ENCODE measurements around the gene UBP1. TPM values are rescaled to one million over a fixed set of nuclear protein-coding genes. Genes with fewer than 3 reads are reported as not detected.
"Not testable (repeated sequence)": the region's sequence is repeated elsewhere in the genome, so short reads cannot be mapped to it uniquely, and the experiment has no call there.

UBP1 gene
- total RNA-seq, 2 donors from 2014 or later = 69.0 to 92.2 TPM

DNA sequence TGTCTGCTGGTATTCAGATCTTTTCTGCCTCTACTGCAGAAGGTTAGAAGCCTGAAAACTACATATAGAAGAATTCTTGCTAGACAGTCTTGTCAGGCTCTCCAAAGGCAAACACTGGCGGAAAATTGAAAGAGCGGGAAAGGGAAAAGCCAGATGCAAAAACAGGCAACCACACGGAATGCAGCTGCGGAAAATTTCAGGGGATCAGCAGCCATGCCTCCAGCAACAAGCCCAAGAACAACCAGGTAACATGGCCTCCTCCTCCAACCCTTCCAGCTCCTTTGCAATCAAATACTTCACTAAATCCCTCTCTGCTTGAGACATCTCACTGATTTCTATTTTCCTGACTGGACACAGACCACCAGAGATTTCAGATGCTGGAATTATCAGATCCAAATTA, 9.6 kb downstream of the UBP1 start:
- H3K4me3 ChIP-seq = no peak overlapping the region
- no peak for TF ChIP-seq CTCF (IDR thresholded peaks at IDR 0.05)
- H3K36me3 ChIP-seq = no peaks in the 10 kb centered on the region
- H3K27ac ChIP-seq = no peak overlapping the region
- DNase-seq (ENCODE audit: low spot score) (no peak), ATAC-seq (ENCODE audit: insufficient number of reproducible peaks, low FRiP score, low read depth) (no peak)
- no peaks in the 10 kb centered on the region for H3K9me3 ChIP-seq
- H3K4me1 ChIP-seq (ENCODE audit: control insufficient read depth in 1 of 2, low read depth in 2 of 2) = peaks cover 36 to 66% of the 10 kb centered on the region in 2 donors
- H3K27me3 ChIP-seq (replicated peaks; ENCODE audit: insufficient read depth) = no peaks in the 10 kb centered on the region

- H3K9me3 ChIP-seq = no peaks in the 10 kb centered on the region
- DNase-seq (ENCODE audit: low spot score) = no peak
- TF ChIP-seq CTCF (IDR thresholded peaks at IDR 0.05) = no peak
- H3K36me3 ChIP-seq = no peaks in the 10 kb centered on the region
- H3K27ac ChIP-seq = no peak overlapping the region
- no peak overlapping the region for H3K4me3 ChIP-seq
- H3K4me1 ChIP-seq (ENCODE audit: control insufficient read depth in 1 of 2, low read depth in 2 of 2) = peaks cover 37 to 66% of the 10 kb centered on the region in 2 donors
- ATAC-seq (ENCODE audit: insufficient number of reproducible peaks, low FRiP score, low read depth) = no peak
- no peaks in the 10 kb centered on the region for H3K27me3 ChIP-seq (replicated peaks; ENCODE audit: insufficient read depth)
Measured at GRCh38 chr3:33430061-33430460, 10.1 kb downstream of the UBP1 start.

- H3K27me3 ChIP-seq (replicated peaks; ENCODE audit: insufficient read depth); H3K4me3 ChIP-seq; ATAC-seq (ENCODE audit: insufficient number of reproducible peaks, low FRiP score, low read depth); DNase-seq (ENCODE audit: low spot score); H3K36me3 ChIP-seq; H3K9me3 ChIP-seq; H3K27ac ChIP-seq: not testable (repeated sequence)
- peaks cover 39 to 64% of the 10 kb centered on the region in 2 donors for H3K4me1 ChIP-seq (ENCODE audit: control insufficient read depth in 1 of 2, low read depth in 2 of 2)
Measured at GRCh38 chr3:33429306-33429705, 10.9 kb downstream of the UBP1 start.

DNA sequence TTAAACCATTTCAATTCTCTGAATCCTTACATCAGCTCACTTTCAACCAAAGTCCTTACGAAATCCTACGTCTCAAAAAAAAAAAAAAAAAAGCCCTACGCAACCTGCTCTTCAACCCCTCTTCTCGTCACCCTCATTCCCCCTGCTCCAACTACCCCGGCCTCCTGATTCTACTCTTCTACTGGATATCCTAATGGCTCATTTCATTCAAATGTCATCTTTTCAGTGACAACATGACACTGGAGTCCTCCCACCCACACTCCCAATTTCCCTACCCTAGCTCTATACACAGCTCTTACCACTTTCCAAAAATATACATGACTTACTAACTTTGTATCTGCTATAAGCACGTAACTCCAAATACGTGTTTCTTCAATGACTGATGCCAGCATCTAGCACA, 11.5 kb downstream of the UBP1 start:
- Histone ChIP-seq H3K27ac (no peak overlapping the region), H3K4me3 (no peak overlapping the region), H3K27me3 (replicated peaks; ENCODE audit: insufficient read depth) (no peaks in the 10 kb centered on the region), H3K9me3 (no peaks in the 10 kb centered on the region), H3K4me1 (ENCODE audit: control insufficient read depth in 1 of 2, low read depth in 2 of 2) (peaks cover 39 to 58% of the 10 kb centered on the region in 2 donors), H3K36me3 (no peaks in the 10 kb centered on the region)
- TF ChIP-seq CTCF (IDR thresholded peaks at IDR 0.05) = no peak
- no peak for ATAC-seq (ENCODE audit: insufficient number of reproducible peaks, low FRiP score, low read depth)
- no peak for DNase-seq (ENCODE audit: low spot score)

- Histone ChIP-seq H3K4me3 (no peak overlapping the region), H3K36me3 (no peaks in the 10 kb centered on the region), H3K27me3 (replicated peaks; ENCODE audit: insufficient read depth) (no peaks in the 10 kb centered on the region), H3K27ac (no peak overlapping the region), H3K4me1 (ENCODE audit: control insufficient read depth in 1 of 2, low read depth in 2 of 2) (peaks cover 26 to 38% of the 10 kb centered on the region in 2 donors), H3K9me3 (no peaks in the 10 kb centered on the region)
- no peak for TF ChIP-seq CTCF (IDR thresholded peaks at IDR 0.05)
- DNase-seq (ENCODE audit: low spot score) (no peak), ATAC-seq (ENCODE audit: insufficient number of reproducible peaks, low FRiP score, low read depth) (no peak)
Measured at GRCh38 chr3:33426630-33427317, 13.4 kb downstream of the UBP1 start.

DNA sequence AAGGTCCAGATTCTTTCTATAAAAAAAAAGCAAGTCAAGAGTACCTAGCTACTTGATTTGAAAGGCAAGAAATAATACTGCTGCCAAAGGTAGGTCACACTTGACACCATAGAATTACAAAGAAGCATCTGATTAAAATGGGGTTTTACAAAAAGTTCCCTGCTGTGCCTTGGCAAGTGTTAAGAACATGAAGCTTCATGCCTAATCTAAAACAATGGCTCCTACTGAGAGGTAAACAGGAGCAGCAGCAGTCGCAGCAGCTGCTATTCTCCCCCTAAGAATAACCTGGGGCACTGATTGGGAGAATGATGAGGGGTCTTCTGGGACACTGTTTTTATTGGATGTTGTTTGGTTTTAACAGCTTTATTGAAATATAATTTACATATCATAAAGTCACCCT, 14.1 kb downstream of the UBP1 start:
- Histone ChIP-seq H3K4me1 (ENCODE audit: control insufficient read depth in 1 of 2, low read depth in 2 of 2) (peaks cover 26 to 31% of the 10 kb centered on the region in 2 donors), H3K27ac (no peak overlapping the region), H3K9me3 (no peaks in the 10 kb centered on the region), H3K27me3 (replicated peaks; ENCODE audit: insufficient read depth) (no peaks in the 10 kb centered on the region), H3K4me3 (no peak overlapping the region), H3K36me3 (no peaks in the 10 kb centered on the region)
- TF ChIP-seq CTCF (IDR thresholded peaks at IDR 0.05) = no peak
- no peak for ATAC-seq (ENCODE audit: insufficient number of reproducible peaks, low FRiP score, low read depth)
- DNase-seq (ENCODE audit: low spot score) = no peak

Measured in thoracic aorta (tissue), 2 donors.